Ovary (tissue), 9 donors: Measurements from ENCODE around the gene CNTN5. TPM values are rescaled to one million over a fixed set of nuclear protein-coding genes. Genes with fewer than 3 reads are reported as not detected.

ENCODE experiments used
- DNase-seq, 5 donors: peaks; one replicate each; pipeline ENCODE4 v3.0.0-alpha.2; 2019 to 2020
- H3K27ac ChIP-seq, 2 donors: fragments of 200-600 bp; one replicate each; pipeline versions ENCODE4 v1.5.1 to v1.8.0; 2019 to 2022
- H3K27me3 ChIP-seq: fragments of 200-600 bp; one replicate; pipeline ENCODE4 v1.8.0; 2022
- H3K36me3 ChIP-seq: fragments of 200-600 bp; sonication (generic); one replicate; pipeline ENCODE4 v1.5.1; 2019
- H3K4me1 ChIP-seq: one replicate; pipeline ENCODE4 v1.8.1; 2013; ENCODE audit warnings: mild to moderate bottlenecking, moderate library complexity; ENCODE audit not compliant: insufficient read depth
- H3K4me3 ChIP-seq: fragments of 200-600 bp; sonication (generic); one replicate; pipeline ENCODE4 v1.5.1; 2017
- H3K9me3 ChIP-seq, 2 donors: fragments of 200-600 bp in 1 of 2; sonication (generic) in 1 of 2; one replicate each; pipeline versions ENCODE4 v1.5.1 to v1.8.1; 2013 to 2019; ENCODE audit warnings: mild to moderate bottlenecking in 1 of 2, moderate library complexity in 1 of 2
- CTCF ChIP-seq, 3 donors: fragments of 450-650 bp in 2 of 3; fragments of 200-600 bp in 1 of 3; IDR thresholded peaks; one replicate each; pipeline versions ENCODE4 v1.5.1 to v1.8.0; 2016 to 2022; ENCODE audit warnings: antibody characterized with exemption in 3 of 3, mild to moderate bottlenecking in 1 of 3
- EP300 ChIP-seq: sonication (generic); formaldehyde crosslinking; IDR thresholded peaks from one replicate; pipeline ENCODE4 v1.6.1; 2017; ENCODE audit warnings: antibody characterized with exemption
- POLR2A ChIP-seq: fragments of 450-650 bp; IDR thresholded peaks from one replicate; pipeline ENCODE4 v1.6.1; 2017; ENCODE audit warnings: antibody characterized with exemption, mild to moderate bottlenecking, moderate library complexity
- WGBS, 3 donors: extraction: QIAGEN DNeasy Blood & Tissue Kit in 1 of 3; methylation state at CpG; one replicate each; pipeline versions ENCODE4 v1.1.5 to v1.1.7; 2013 to 2017; 5-methylcytosine and 5-hydroxymethylcytosine counted together
- intact Hi-C, 4 donors: fragments of 100-400 bp; cut with DNase I; formaldehyde crosslinking; loops; one replicate each; pipeline versions ENCODE4 v1.11.0 to v1.15.1; 2022 to 2023
- polyA plus RNA-seq, 2 donors: library from polyadenylated mRNA; stranded (reverse); fragments of 200-250 nt in 1 of 2; fragments of 350-450 nt in 1 of 2; fragmentation: Illumina TruSeq in 1 of 2; extraction: RNeasy Lipid Tissue Mini Kit (QIAGEN cat#74804) in 1 of 2; gene quantifications; one replicate each; pipeline ENCODE4 v1.2.3, GENCODE V29; 2013 to 2014
- total RNA-seq, 7 donors: library from RNA; depleted of rRNA in 2 of 7; stranded (reverse); fragments of >200 nt in 2 of 7; fragmentation: NEBNext Ultra II Directional in 3 of 7; extraction: Animal tissue kit (Norgen Biotek cat#: 25700) in 3 of 7; gene quantifications; one replicate each; pipeline versions ENCODE4 v1.1.0 to v1.2.4, GENCODE V29; 2016 to 2023
- donor health status: DM: no; HTN: no; CAD: no; lungs with moderate emphysema.
- donor health status: DM: no; HTN: no; CAD: no.
- donor health status: Bipolar disorder and iron deficiency.
- donor health status: DM: yes; HTN: yes; CAD: no.
- donor health status: DM: no; HTN: no; CAD: no.
- donor health status: DM: yes; HTN: yes; CAD: no.

Gene CNTN5
- total and polyA plus RNA-seq, 9 donors, result 0.02 to 1.1 (median 0.15) TPM; not detected in 5

GRCh38 chr11:99535406-99535805 is 514.7 kb downstream of the CNTN5 start:
- intact Hi-C loops, result no loop called here
- no peak for DNase-seq
- H3K4me1 ChIP-seq, result no peaks in the 10 kb centered on the region
- H3K9me3 ChIP-seq, result no peaks in the 10 kb centered on the region
- 57 to 90% (median 84%) methylated on average over 1 of the region's 1 CpG for WGBS, 3 donors
- no peak overlapping the region for H3K4me3 ChIP-seq
- H3K27me3 ChIP-seq, result no peaks in the 10 kb centered on the region
- H3K36me3 ChIP-seq, result no peaks in the 10 kb centered on the region
- no peak overlapping the region for H3K27ac ChIP-seq
- TF ChIP-seq CTCF (IDR thresholded peaks at IDR 0.05) (no peak), POLR2A (no peak), EP300 (no peak)

DNA sequence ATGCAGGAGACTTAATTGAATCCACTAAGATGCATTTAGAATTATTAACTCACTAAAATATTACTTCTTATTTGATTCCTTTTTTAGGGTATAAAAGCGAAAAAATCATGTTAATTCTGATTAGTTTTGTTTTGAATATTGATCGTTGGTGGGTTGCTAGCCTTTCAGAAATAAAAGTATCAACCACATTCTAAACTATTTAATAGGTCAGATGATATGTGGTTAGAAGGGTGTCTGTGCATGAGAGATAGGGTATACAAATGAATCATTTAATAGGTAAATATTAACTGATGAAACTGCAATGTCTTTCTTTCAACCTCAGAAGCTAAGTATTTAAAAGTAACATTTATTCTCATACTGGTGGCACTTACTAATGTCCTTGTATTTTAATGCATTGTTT is 515.1 kb downstream of the CNTN5 start:
- no peaks in the 10 kb centered on the region for H3K4me1 ChIP-seq
- H3K27me3 ChIP-seq, result no peaks in the 10 kb centered on the region
- no peak overlapping the region for H3K4me3 ChIP-seq

GRCh38 chr11:99537681-99538080 is 516.9 kb downstream of the CNTN5 start:
- intact Hi-C loops, result no loop called here
- H3K27ac ChIP-seq, result no peak overlapping the region
- H3K4me1 ChIP-seq, result no peaks in the 10 kb centered on the region
- no peaks in the 10 kb centered on the region for H3K27me3 ChIP-seq
- no peaks in the 10 kb centered on the region for H3K9me3 ChIP-seq
- no peak overlapping the region for H3K4me3 ChIP-seq
- 79 to 91% (median 91%) methylated on average over 2 of the region's 2 CpGs for WGBS, 3 donors
- no peaks in the 10 kb centered on the region for H3K36me3 ChIP-seq
- DNase-seq, result no peak
- no peak for TF ChIP-seq CTCF (IDR thresholded peaks at IDR 0.05)
- no peak for TF ChIP-seq POLR2A
- TF ChIP-seq EP300, result no peak

More for the DNA sequence above, 515.1 kb downstream of the CNTN5 start:
- intact Hi-C loops, result no loop called here
- WGBS, 3 donors, result 61 to 89% (median 66%) methylated on average over 2 of the region's 2 CpGs
- Histone ChIP-seq H3K9me3 (no peaks in the 10 kb centered on the region), H3K36me3 (no peaks in the 10 kb centered on the region), H3K27ac (no peak overlapping the region)
- TF ChIP-seq CTCF (IDR thresholded peaks at IDR 0.05) (no peak), EP300 (no peak), POLR2A (no peak)
- DNase-seq, result no peak

- intact Hi-C loops, result no loop called here
- WGBS, 3 donors, result 72 to 85% (median 77%) methylated on average over 4 of the region's 4 CpGs
- H3K27ac ChIP-seq, result no peak overlapping the region
These were observed 524.9 kb downstream of the CNTN5 start for GRCh38 chr11:99545616-99546015.

More at GRCh38 chr11:99545616-99546015, 524.9 kb downstream of the CNTN5 start:
- no peaks in the 10 kb centered on the region for H3K27me3 ChIP-seq
- H3K9me3 ChIP-seq, result no peaks in the 10 kb centered on the region
- no peak for DNase-seq
- no peaks in the 10 kb centered on the region for H3K36me3 ChIP-seq
- no peaks in the 10 kb centered on the region for H3K4me1 ChIP-seq
- no peak overlapping the region for H3K4me3 ChIP-seq
- TF ChIP-seq POLR2A (no peak), EP300 (no peak), CTCF (IDR thresholded peaks at IDR 0.05) (no peak)
